ENCODE results near the gene CABCOCO1.

- TF ChIP-seq CTCF (conservative IDR thresholded peaks at IDR 0.05 in 1 of 2, IDR thresholded peaks at IDR 0.05 in 1 of 2; ENCODE audit: extremely low read depth in 1 of 2, insufficient read depth in 1 of 2, low read depth in 1 of 2, low read length in 2 of 2) (no peak), EZH2 (IDR thresholded peaks at IDR 0.05; ENCODE audit: borderline replicate concordance, low read length) (no peak)
Measured at GRCh38 chr10:61682323-61682722, 19.6 kb downstream of the CABCOCO1 start.

Data from mammary epithelial cell (primary cell).